Smooth muscle cell (in vitro differentiated cells): ENCODE data around the gene OR2J1. TPM values are rescaled to one million over a fixed set of nuclear protein-coding genes. Genes with fewer than 3 reads are reported as not detected.

ENCODE experiments used
- polyA plus RNA-seq: library from polyadenylated mRNA; unstranded; fragments of >200 nt; fragmentation: Nextera tagmentation; extraction: Ambion mirVana; gene quantifications from 2 replicates; pipeline ENCODE4 v1.2.1, GENCODE V29; 2016
- total RNA-seq: library from RNA; depleted of rRNA; stranded (reverse); fragments of >200 nt; gene quantifications from 2 replicates; pipeline ENCODE4 v1.2.3, GENCODE V29; 2014

The OR2J1 gene
- total and polyA plus RNA-seq, 2 experiments from 2014 or later, result not detected

Other genes with a start within 250 kb of the OR2J1 start
- gene TRIM27, start 175.5 kb upstream of the OR2J1 start, total RNA-seq, result 61.6 and 63.8 TPM in 2 replicates
- 55.5 and 62.0 TPM in 2 replicates for gene TRIM27, start 175.5 kb upstream of the OR2J1 start, polyA plus RNA-seq
- 0.58 and 2.6 TPM in 2 replicates for gene ZNF311, start 94.2 kb upstream of the OR2J1 start, total RNA-seq
- gene ZNF311, start 94.2 kb upstream of the OR2J1 start, polyA plus RNA-seq, result 0.17 and 1.0 TPM in 2 replicates
- not detected in 2 replicates for gene OR2W1, start 54.3 kb upstream of the OR2J1 start, total RNA-seq
- not detected in 2 replicates for gene OR2W1, start 54.3 kb upstream of the OR2J1 start, polyA plus RNA-seq
- not detected in 2 replicates for gene OR2B3, start 12.2 kb upstream of the OR2J1 start, total RNA-seq
- not detected in 2 replicates for gene OR2B3, start 12.2 kb upstream of the OR2J1 start, polyA plus RNA-seq
- gene OR2J3, start 8.6 kb downstream of the OR2J1 start, total RNA-seq, result not detected in 2 replicates
- not detected in 2 replicates for gene OR2J3, start 8.6 kb downstream of the OR2J1 start, polyA plus RNA-seq
- not detected in 2 replicates for gene OR2J2, start 71.4 kb downstream of the OR2J1 start, total RNA-seq
- gene OR2J2, start 71.4 kb downstream of the OR2J1 start, polyA plus RNA-seq, result not detected in 2 replicates
- gene OR14J1, start 202.2 kb downstream of the OR2J1 start, total RNA-seq, result not detected in 2 replicates
- not detected in 2 replicates for gene OR14J1, start 202.2 kb downstream of the OR2J1 start, polyA plus RNA-seq